ENCODE measurements around the gene HTATSF1.

The HTATSF1 gene

DNA sequence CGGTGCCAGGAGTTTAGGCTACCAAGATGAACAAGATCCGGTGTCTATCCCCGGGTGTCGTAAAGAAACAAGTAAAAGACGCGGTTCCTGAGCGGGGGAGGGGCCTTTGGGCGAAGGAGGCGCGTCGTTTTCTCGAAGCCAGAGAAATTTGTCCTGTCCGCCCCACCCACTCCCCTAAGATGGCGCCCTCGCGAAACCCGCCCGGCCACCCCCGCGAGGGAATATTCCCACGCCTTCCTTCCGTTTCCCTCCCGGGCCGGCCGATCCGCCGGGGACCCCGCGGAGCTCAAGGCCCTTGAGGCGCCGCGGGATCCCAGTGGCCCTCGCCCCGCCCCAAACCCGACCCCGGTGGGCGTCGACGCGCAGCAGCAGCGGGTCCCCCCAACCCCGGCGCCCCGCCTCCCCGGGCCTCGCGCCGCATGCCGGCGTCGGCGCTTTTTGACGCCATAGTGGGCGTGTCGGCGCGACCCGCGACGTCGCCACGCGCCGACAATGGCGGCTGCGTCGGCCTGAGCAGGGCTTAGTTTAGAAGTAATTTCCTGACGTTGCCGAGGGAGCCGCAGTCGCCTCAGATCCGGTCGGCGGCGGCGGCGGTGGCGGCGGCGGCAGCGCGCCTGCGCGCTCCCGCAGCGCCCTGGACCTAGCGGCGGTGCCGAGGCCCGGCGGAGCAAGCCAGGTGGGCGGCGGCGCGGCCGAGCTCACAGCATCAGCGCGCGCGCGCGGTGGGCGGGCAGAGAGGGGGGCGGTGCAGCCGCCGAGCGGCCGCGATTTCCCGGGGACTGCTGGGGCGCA is 432 bp upstream of the HTATSF1 start:
- peak; percentile 79 for DNase-seq (ENCODE audit: low read depth)

DNA sequence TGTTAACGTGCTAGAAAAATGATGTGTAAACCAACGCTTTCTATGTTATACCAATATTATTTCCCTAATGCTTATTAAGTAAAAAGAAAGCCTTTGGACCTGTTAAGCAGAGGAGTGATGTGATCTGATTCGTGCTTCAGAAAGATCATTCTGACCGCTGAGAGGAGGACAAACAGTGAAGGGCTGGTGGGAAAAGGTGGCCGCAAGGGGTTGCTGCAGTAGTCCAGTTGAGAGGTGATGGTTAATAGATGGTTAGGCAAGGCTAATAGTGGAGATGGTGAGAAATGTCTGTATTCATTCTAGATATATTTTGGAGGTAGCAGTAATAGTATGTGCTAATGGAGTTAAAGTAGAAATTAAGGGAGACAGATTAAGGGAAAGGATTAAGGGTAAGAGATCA is 21.7 kb downstream of the HTATSF1 start:
- no peak for DNase-seq (ENCODE audit: low read depth)

DNA sequence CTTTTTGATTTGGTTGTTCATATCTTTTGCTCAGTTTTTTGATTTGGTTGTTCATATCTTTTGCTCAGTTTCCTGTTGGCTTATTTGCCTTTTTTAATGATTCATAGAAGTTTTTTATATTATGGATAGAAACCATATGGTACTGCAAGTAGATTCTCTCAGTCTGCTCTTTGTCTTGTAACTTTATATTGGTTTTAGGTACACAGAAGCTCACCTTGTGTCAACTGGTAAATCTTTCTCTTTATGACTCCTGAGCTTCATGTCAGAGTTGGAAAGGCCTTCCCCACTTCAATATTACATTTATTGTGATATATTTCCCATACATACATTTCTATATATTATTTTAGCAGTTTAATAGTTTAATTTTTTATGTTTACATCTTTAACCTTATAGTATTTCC is 26.4 kb downstream of the HTATSF1 start:
- no peak for DNase-seq (ENCODE audit: low read depth)

DNA sequence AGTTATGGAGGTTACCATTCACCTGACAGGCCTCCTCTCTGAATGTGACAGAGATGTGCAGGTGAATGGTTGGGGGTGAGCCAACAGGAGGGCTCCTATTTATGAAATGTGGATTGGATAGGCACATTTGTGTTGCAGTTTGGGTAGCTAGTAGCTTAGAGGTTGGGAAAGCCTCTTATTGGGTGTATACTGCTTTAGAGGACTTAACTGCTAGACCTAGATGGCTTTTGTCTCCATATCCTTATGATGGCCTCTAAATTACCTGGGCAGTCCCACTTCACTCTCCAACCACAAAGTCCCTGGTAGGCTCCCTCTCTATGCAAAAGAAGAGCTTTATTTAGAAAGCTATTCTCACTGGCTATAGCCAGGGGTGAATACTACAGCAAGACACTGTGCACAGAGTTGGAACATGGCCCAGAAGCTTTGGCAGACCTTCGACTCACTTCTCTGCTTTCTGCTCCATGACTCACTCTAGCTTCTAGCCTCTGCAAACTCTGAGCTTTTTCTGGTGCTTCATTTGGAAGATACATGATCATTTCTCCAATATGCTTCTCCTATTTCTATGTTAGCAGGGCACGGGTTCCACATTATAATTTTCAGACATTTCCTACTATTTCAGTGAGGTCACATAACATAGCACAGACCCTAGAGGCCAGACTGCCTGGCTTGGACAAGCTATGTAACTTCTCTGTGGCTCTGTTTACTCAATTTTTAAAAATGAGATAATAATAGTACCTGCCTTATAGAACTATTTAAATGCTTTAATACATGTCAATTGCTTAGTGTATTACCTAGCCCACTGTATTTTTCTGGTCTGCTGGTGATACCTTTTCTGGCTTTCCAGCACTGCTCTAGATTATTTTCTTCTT is 28.6 kb downstream of the HTATSF1 start:
- no peak for DNase-seq (ENCODE audit: low read depth)

DNA sequence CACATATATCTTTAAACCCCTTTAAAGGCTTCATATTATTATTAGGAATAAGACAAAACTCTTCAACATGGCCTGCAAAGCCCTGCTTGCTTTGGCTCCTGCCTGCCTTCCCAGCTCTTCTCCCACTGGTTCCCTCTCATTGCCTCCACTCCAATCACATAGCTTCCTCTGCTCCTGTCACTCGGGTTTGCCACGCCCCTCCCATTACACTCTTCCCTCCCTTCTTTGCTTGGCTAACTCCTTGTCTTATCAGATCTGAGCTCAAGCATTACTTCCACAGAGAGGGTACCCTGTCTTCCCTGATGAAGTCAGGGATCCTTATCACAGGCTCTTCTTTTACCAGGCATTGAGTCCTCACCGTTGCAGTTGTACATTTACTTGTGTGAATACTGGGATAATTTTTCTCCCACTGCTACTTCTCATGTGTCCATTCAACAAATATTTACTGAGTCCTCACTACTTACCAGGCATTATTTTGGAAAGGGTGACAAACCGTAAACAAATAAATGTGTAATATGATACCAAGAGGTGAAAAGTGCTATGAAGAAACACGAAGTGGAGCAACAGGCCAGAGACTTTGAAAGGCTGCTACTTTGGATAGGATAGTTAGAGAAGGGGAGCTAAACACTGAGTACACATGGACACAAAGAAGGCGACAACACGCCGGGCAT is 31.4 kb downstream of the HTATSF1 start:
- no peak for DNase-seq (ENCODE audit: low read depth)

DNA sequence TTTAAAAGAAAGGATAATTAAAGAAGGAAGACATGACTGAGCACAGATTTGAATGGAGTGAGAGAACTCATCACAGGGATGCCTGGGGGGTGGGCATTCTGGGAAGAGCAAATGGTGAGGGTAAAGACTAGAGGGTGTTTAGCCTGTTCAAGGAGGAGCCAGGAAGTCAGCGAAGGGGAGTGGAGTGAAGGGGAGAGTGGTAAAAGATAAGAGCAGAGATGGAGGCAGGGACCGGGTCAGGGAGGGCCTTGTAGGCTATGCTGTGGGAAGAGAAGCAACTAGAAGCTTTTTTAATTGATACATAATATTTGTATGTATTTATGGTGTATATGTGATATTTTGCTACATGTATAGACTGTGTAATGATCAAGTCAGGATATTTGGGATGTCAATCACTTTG is 32.4 kb downstream of the HTATSF1 start:
- no peak for DNase-seq (ENCODE audit: low read depth)

DNA sequence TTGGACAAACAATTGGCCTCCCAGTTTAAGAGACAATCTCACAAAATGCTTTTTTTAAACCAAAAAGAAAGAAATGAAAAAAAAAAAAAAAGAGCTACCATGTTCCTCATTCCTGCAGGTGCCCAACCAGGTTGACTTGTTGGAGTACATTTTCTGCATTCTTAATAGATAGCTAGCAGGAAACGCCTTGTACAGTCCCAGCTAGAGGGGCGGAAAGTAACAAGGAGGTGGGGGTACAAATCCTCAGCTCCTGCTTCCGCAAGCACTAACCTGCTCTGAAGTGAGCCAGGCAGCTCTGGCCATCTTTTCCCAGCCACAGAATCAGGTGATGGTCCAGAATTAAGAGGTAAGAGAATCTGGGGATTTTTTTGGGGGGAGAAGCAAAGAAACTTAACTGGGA is 34.6 kb downstream of the HTATSF1 start, which contains the start of gene VGLL1:
VGLL1 (plus strand) TSS at position 265 of the 400 bp plus-strand sequence. CDS start 3,806 bp downstream, outside the sequence.
- no peak for DNase-seq (ENCODE audit: low read depth)

DNA sequence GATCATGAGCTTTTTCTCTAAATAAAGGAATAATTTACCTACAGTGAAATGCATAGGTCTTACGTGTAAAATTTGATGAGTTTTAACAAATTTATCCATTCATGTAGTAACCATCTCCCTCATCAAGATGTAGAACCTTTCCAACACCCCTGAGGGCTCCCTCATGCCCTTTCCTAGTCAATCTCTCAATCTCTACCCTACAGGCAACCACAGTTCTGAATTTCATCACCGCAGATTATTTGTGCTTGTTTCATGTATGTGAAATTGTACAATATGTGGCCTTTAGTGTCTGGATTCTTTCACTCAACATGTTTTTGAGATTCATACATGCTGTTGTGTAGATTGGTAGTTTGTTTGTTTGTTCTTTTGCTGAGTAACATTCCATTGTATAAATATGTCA is 36.7 kb downstream of the HTATSF1 start:
- no peak for DNase-seq (ENCODE audit: low read depth)

DNA sequence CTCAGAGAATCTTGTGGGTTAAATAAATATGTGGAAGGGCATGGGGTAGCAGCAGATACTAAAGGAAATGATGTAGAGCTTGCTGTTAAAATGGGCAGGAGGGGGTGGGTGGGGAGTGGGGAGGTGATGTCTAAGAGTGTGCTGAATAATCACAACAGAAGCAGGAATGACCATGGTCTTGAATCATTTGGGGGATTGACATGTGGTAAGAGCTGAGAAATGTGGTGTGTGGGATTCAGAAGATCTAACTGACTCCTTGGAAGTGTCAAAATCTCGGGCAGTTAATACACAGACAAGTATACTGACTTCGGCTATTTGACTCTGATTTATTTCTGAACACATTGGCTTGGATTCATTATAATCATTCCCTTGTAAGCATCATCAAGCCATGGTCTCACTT is 41.4 kb downstream of the HTATSF1 start:
- no peak for DNase-seq (ENCODE audit: low read depth)

DNA sequence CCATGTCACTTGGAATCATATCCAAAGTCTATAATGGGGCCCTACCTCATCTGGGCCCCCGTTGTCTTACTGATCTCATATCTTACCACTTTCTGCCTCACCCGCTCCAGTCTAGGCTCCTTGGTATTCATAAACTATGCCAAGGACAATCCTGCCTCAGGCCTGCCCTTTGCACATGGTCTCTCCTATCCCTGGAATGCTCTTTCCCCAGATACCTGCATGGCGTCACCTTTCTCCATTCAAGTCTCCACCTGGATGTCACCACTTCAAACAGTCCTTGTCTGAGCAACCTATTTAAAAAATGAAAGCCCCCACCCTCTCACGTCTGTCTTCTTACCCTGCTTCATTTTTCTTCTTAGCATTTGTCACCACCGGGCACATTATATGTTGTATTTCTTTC is 42.8 kb downstream of the HTATSF1 start:
- DNase-seq (ENCODE audit: low read depth), result no peak

DNA sequence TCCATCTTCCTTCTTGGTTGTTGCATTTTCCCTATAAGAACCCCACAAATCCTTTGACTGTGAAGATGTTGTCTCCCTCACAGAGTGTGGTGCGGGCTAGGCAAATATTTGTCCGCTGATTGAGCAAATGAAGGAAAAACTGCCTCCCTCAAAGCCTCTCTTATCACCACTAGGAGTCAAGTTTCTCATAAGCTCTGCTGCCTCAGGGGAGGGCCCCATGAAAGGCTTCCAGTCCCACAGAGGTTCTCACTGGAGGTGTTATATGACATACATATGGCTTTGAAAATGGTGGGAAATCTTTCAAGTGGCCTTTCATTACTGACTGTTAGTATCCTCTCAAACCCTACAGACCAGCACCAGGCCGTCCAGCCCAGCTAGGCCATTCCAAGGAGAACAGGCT is 43.9 kb downstream of the HTATSF1 start:
- no peak for DNase-seq (ENCODE audit: low read depth)

DNA sequence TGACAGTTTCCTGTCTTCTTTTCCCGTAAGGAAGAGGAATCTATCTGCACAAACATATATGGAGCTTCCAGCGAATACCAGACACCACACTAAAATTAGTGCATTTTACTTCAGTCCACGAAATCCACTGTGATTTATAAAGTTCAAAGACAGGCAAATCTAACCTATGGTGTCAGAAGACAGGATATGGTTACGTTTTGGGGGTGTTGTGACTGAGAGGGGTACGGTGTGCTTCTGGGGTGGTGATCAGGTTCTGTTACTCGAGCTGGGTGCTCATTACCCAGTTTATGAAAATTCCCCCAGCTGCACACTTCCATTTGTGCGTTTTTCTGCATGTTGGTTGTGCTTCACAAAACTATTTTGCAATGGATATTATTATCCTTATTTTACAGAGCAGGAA is 44.9 kb downstream of the HTATSF1 start:
- DNase-seq (ENCODE audit: low read depth), result no peak

DNA sequence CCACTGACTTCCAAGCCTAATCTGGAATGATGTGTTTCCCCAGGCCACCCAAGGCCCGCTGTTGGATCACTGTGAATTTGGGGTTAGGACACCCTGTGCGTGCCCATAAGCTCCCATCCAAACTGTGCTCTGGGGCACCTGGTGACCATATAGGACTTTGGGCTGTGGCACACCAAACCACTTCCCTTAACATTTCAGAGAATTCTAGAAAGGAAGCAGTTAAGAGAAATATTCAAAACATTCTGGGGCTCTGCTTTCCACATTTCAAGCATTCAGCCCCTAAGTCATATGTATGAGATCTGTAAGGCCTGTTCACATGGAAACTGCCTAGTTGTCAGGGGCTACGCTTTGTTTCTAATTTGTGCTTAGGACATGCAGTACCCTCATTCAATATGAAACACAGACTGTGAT is 49.0 kb downstream of the HTATSF1 start:
- no peak for DNase-seq (ENCODE audit: low read depth)

DNA sequence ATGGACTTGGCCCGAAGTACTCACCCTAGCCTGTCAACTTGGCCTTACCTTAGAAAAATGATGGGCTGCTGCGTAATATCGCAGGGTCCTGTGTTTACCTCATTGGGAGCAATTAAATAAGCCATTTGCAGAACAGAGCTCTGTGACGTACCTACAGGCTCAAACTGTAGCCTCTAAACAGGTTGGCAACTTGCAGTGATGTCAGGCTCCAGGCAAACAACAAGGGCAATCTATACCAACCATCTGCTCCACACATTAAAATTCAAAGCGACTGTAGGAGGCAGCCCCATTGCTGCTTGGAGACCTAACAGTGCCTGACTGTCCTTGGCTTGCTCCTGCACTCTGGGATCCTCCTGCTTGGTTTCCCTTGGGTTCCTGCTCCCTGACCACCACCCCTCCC is 51.8 kb downstream of the HTATSF1 start:
- DNase-seq (ENCODE audit: low read depth), result no peak

DNA sequence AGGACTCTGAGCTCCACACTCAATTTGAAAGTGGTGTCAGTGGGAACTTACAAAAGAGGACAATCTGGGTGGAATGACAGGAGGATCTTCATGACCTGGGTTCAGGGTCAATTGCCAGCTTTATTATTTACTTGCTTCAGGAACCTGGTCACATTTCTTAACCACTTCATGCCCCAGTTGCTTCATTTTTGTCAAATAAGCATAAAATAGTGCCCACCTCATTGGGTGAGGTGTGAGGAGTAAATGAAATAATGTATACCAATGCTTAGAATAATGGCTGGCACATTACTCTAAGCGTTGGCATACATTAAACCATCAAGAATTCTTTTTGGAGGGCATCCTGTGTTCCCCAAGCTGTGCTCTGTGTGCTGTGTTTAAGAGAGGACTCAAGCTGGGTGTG is 54.0 kb downstream of the HTATSF1 start:
- no peak for DNase-seq (ENCODE audit: low read depth)

DNA sequence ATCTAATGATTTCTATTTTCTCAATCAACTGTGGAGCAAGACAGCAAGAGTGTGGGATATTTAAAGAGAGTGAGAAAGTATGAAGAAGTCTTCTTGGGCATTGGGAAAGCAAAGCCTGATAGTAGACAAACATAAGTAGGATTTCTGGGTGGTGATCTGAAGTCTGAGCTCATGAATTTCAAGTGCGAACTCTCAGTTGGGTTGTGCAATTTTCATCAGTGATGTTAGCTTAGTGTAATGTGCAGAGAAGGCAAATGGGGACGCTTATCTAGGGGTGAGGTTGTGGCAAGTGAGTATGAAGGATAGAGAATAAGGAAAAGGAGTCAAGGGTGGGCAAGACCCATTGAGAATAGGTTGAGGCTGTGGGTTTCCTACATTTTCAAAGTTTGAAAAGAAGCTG is 58.3 kb downstream of the HTATSF1 start:
- no peak for DNase-seq (ENCODE audit: low read depth)

All from T-helper 22 cell (primary cell).